GM21528 (cell line): ENCODE data around the gene OSGIN1.
"Not testable (repeated sequence)": the region's sequence is repeated elsewhere in the genome, so short reads cannot be mapped to it uniquely, and the experiment has no call there.

Experiments used
- ATAC-seq: cut with Tn5 transposase; IDR thresholded peaks from one replicate; pipeline ENCODE4 v1.9.1; 2021; ENCODE audit warnings: mild to moderate bottlenecking, moderate library complexity; ENCODE audit not compliant: unreplicated experiment, low FRiP score

Gene OSGIN1

DNA sequence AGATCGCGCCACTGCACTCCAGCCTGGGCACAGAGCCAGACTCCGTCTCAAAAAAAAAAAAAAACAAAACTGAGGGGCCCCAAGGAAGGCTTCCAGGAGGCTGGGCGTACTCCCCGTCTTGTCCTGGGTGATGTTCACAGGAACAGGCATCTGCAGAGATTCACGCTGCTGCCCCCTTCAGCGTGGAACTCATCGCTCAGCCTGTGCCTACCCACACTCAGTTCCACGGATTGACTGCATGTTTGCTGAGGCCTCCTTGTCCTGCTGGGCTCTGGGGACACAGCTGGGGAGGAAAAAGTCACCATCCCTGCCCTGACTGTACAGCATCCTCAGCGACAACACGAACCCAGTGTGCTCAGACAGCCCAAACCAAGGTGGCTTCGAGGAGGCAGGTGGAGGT lies 12.9 kb upstream of the OSGIN1 start:
- no peak for ATAC-seq

DNA sequence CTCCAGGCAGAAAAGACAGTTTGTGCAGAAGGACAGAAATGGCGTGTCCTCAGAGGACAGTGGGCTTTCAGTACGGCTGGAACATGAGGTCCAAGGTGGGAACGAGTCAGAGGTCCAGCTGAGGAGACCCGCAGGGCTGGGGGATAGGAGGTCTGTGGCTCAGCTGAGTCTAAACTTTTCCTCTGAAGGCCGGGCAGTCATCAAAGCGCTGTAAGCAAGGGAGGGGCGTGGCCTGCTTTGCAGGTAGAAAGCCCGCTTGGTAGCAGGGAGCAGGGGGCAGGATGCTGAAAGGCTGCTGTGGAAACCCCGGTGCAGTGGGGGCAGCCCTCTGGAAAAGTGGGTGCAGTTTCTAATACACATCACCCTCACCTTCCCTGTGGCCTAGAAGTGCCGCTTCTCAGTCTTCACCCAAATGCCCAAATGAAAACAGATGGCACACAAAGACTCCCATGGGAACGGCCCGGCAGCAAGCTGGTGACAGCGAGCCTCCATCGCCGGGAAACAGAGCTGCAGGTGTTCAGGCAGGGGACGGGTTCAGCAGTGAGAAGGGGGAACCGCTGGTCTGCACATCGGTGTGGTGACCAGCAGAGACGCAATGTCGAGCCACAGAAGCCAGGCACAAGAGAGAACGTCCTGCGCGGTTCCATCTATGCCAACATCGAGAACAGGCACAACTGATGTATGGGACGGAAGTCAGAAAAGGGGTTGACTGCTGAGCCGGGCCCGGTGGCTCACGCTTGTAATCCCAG lies 12.2 kb upstream of the OSGIN1 start:
- ATAC-seq, result no peak

DNA sequence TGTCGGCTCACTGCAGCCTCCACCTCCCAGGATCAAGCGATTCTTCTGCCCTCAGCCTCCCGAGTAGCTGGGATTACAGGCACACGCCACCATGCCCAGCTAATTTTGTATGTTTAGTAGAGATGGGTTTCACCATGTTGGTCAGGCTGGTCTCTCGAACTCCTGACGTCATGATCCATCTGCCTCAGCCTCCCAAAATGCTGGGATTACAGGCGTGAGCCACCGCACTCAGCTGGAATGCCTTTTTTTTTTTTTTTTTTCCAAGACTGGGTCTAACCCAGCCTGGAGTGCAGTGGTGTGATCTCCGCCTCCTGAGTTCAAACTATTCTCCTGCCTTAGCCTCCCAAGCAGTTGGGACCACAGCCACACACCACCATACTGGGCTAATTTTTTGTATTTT lies 11.5 kb upstream of the OSGIN1 start:
- ATAC-seq, result not testable (repeated sequence)

DNA sequence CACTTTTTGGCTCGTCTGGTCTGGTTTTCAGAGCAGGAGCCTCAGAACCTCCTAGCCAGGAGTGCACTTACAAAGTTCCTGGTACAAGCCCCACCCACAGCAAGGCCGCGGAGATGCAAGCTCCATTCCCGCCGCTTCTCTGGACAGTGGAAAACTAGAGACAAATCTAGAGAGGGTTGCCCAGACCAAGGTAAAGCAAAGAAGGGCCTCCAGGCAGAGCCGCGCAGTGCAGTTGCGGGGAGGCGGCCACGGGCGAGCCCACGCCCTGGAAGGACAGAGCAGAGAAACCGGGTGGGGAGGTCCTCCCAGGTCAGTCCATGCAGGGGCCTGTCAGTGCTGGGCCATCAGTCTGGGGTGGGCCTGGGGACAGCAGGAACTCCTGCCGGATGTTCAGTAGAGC lies 11.0 kb upstream of the OSGIN1 start:
- no peak for ATAC-seq

DNA sequence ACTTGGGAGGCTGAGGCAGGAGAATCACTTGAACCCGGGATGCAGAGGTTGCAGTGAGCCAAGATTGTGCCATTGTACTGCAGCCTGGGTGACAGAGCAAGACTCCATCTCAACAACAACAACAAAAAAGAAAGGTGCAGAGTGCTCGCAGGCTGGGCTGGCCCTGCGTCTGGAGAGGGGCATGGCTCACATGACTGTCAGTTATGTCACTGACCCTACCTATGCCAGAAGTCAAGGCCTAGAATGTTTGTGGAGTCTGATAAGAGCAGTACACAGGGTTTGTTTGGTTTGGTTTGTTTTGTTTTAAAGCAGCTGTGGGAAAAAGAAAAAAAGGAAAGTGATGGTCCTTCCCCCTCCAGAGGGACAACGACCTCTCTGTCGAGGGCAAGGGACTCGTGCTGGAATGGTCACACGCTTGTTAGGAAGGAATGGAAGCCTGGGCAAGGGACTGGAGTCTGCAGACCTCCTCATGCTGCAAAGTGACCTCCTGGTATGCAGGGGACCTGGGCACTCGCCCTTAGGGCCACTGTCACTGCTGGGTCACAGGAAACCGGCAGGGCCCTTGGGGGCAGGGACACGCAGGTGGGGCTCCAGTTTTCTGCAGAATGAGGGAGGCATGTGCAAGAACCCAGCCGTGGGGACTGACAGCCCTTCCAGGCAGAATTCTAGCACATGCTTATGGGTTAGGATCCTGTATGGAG lies 10.1 kb upstream of the OSGIN1 start:
- no peak for ATAC-seq

DNA sequence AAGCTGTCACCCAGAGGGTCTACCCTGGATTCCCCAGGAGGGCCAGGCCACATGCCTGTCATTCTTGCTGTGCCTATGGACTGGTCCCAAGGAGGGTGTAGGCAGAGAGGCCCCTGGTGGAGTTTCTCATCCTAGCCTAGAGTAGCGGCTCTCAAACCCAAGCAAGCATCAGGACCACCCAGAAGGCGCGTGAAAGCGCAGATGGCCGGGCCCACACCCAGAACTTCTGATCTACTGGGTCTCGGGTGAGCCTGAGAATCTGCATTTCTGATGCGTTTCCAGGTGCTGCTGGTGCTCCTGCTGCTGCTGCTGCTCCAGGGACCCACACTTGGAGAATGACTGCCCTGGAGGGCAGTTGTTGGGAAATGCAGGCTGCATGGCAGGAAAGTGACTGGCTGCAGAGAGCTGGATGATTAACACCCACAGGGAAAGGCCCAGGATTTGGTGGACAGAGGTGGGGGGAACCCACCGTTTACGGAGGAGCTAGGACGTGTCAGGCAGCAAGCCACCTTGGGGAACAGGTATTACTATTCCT lies 9.5 kb upstream of the OSGIN1 start:
- no peak for ATAC-seq

DNA sequence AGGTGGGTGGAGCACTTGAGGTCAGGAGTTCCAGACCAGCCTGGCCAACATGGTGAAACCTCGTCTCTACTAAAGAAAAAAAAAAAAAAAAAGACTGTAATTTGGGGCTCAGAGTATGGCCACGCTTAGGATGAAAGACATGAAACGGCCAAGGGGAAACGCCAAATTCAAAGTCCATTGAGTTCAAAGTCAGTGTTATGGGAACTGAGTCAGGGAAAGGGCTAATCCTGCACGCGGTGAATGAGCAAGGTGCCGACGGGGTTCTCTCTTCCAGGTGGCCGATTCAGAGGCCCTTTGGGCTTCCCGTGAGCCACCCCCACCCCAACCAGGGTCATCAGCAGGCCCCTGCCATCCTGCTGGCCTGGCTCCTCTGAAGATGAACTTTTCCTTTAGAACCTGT lies 7.5 kb upstream of the OSGIN1 start:
- ATAC-seq, result no peak

DNA sequence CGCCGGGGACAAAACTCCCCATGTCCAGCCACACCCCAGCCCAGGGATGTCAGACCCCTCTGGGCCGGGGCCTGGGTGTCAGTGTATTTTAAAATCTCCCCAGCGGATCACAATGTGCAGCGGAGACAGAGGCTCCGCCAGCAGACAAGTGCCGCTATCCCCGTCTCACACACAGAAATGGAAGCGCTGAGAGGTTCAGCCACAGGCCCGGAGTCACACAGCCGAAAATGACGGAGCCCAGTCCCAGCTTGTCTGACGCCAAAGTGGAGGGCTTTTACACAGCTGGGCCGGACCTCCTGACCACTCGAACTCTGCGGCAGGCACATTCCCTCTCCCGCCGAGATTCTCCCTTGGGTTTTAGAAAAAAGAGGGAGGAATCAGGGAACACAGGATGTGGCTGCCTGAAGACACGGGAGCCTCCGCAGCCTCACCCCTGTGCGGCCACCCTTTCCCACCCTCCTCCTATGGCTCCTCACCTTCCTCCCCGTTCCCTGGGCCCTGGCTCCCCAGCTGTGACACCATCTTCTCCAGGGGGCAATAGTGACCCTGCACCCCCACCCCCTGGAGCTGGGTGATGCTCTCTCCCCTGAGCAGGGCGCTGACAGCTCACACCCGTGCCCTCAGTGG lies 6.8 kb upstream of the OSGIN1 start:
- no peak for ATAC-seq

DNA sequence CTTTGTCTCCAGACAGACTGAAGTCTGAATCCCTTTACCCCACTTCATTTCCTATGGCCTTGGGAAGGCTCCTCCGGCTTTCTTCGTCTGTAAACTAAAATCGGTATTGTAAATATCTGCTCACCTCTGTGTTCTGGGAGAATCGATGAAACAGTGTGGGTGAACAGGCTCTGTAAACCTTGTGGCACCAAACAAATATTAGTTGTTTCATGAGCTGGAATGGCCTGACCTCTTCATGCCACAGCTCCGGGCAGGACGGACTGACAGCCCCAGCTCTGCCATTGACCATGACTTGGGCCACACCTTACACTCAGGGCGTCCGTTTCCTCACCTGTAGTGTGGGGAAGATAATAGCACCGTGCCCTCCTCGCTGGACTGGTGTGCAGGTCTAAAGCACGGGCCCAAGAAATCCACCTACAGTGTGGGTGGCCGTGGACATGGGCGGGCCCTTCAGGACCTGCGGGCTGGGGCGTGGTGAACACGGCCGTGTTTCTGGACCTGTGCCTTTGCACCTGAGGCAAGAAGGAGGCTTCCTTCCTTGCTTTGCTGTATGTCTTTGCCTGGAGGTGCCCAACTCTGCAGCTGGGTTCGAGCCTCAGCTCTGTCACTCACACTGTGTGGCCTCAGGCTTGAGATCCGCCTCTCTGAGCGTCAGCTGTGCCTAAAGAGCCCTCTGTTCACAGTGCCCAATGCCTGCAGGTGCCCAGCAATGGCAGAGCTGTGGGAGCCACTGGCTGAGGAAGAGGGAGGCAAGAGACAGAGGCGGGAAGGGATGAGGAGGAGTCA lies 6.1 kb upstream of the OSGIN1 start:
- ATAC-seq, result no peak

DNA sequence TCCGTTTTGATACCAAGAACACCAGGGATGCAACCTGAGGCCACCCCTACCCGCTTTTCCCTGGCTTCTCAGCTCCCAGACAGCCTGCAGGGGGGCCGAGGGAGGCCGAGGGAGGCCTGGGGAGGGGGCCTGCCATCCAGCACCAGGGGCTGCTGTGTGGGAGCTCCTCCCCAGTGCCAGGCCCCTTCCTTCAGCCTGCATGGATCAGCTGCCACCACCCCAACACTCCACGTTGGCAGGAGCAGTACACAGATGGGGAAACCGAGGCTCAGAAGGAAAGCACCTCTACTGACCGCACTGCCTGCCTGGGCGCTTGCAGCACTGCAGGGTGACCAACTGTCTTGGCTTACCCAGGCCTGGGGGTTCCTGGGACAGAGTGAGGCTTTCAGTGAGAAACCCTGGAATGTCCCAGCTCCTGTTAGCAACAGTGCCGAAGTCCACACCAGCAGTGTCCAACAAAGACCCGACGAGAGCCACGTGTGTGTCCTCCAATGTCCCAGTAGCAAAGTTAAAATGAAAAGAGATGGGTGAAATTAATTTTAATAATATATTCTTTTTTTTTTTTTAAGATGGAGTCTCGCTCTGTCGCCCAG lies 5.3 kb upstream of the OSGIN1 start:
- ATAC-seq, result no peak

DNA sequence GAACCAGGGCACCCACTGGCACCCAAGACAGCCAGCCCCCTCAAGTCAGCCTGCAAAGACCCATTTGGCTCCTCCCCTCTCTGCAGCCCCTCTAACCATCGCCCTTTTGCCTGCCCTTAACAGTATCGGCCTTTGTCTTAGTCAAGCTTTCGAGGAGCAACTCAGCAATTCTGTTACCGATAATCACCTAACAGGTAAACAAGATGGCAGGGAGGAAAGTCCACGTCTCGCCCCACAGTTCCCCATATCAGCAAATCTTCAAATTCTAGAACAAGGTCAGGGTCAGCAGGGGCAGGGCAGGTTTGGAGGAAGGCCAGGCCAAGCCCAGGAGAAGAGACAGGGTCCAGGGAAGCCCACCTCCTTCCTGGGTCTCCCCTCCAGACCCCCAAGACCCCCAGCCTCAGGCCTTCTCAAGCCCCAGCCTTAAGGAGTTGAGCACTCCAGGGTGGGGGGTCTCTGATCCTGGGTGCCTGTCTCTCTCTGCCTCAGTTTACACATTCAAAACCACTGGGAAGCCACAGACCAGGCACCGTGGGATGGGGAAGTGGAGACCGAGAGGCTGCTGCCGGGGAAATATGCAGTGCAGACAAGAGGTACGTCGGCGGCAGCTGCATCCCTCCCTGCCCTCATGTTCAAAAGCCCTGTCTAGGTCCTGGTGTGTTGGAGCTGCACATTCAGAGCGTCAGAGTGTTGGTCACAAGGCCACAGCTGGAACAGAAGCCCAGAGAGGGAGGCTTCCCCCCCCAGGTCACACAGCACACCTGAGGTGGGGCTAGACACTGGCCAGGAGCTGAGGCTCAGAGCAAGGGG lies 3.9 kb upstream of the OSGIN1 start:
- ATAC-seq, result no peak

DNA sequence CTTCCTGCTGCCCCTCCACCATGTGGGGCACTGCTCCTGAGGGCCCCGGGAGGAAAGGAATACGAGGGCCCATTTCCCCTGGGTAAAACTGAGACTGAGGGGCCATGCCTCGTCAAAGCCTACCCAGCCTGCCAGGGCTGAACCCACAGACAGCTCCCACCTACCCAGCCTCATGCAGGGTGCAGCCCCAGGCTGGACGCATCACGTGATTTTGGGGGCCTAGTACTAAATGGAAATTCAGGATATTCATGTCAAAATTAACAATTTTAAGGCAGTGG lies 3.4 kb upstream of the OSGIN1 start:
- ATAC-seq, result no peak

DNA sequence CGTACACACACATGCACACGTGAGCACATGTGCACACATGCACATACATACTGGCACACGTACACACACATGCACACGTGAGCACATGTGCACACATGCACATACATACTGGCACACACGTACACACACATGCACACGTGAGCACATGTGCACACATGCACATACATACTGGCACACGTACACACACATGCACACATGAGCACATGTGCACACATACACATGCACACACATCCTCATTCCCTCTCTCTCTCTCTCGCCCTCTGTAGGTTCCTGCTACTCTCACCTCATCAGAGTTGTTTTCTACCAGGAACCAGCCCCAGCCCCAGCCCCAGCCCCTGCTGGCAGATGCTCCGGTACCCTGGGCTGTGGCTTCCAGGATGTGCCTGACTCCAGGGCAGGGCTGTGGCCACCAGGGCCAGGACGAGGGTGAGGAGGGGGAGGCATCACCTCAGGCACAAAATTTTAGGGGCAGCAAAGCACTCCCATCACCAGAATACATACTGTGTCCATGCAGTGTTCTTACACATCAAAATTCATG lies 2.1 kb upstream of the OSGIN1 start:
- ATAC-seq, result not testable (repeated sequence)

DNA sequence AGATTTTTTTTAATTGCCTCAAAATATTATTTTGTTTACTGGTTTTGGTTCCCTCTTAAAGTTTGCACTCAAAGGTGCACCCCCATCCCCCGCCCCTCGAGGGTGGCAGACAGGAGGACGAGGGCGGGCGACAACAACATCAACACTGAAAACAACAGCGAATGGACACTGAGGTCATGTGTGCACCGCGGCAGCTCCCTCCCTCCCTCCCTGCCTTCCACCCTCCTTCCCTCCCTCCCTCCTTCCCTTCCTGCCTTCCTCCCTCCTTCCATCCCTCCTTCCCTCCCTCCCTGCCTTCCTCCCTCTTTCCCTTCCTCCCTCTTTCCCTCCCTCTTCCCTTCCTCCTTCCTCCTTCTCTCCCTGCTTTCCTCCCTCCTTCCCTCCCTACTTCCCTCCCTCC lies 1.5 kb upstream of the OSGIN1 start:
- ATAC-seq, result no peak

DNA sequence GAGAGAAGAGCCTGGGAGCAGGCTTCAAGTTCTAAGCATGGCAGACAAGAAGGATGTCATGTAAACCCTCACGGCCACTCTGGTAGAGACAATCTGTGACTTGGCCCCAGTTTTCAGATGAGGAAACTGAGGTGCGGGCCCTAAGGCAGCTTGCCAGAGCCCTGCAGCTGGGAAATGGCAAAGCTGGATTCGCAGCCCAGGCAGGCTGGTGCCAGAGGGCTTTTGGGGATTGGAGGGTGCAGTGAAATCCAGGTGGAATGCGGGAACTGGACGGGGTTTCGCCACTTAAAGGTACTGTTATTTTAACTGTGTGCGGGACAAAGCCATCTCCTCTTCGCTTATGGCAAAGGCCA lies 477 bp upstream of the OSGIN1 start:
- ATAC-seq, result no peak

DNA sequence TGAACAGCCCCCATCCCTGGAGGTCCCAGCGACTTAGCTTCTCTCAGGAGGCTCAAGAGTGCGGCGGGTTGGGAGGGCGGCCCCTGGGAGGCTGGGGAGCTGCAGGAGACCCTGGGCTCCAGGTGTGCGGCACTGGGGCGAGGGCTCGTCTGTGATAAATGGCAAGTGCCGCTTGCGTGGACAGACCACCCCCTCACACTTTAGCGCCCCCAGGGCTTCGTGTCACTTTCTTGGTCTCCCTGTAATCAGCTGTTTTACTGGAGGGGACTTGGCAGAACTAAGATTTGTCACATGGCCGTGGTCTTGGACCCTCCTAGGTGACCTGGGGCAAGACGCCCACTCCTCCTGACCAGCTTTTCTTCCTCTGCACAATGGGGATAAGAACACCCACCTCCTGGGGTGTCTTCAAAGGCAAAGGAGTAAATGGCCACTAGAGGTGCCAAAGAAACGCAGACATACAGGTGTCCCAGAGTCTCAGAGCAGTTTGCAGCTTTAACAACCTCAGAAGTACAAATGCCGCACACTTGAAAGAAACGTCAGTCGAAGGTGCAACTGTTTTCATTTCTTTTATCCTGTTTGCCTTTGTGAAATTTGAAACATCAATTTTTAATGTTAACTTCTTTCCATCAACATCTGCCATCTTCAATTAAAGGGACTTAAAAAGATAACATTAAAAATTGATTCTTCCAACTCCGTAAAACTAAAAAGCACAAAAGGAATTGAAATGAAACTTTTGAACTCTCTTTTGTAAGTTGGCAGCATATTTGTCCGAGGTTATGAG lies 946 bp downstream of the OSGIN1 start:
- ATAC-seq, result no peak

DNA sequence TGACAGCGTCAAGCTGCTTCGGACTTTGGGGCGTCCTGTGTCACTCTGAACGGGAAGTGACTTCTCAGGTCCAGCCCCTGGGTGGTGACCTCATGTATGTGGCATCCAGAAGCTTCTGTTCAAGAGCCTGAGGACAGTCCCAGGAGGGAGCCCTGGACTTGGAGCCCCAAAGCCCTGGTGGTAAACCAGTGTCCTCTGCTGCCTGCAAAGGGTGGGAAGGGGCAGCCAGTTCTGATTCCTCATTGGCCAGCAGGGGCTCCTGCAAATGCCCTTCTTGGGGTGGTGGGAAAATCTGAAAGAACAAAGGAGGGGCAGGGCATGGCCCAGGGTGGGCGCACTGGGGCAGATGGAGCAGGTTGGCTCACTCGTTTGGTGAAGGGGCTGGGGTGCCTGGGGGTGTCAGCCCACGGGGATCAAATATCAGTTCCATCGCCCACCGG lies 1.6 kb downstream of the OSGIN1 start:
- ATAC-seq, result no peak

DNA sequence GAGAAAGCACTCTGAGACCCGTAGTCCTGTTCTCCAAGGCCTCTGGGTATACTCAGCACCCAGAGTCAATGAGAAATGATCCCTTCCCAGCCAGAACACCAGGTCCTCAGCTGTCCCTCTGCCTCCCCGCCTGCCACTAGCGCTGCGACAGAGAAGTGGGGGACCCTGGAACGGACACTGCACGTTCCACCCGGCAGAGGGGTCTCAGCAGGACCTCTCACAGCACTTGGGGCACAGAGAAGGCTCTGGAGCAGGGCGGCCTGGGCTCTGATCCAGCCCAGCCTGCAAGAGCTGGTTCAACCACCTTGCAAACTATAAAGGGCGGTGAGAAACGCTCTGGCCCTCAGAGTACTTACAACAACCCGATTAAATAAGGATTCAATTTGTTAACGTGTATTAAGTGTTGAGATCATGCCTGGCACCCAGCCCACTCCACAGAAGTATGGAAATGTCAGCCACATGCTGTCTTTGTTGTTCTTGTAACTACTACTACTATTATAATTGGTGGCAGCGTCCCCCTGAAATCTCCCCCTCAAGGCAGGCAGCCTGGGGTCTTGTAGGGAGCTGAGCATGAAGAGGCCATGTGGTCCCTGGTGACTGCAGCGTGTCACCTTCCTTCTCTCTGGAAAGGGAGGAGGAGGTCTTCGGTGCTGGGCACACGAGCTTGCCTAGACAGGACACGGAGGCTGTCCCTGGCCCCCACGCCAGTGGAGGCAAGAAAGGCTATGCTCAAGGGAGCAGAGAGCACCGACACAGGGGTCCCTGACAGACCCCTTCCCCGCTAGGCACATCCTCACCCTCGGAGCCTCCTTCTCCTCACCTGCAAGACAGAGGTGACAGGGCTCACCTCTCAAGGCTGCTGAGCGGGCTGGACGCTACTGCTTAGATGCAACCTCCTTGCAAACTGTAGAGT lies 2.4 kb downstream of the OSGIN1 start:
- ATAC-seq, result no peak
